Fibroblast of lung (primary cell): ENCODE measurements around the gene GPR137C.

Experiments
- CTCF ChIP-seq, 2 donors: IDR thresholded peaks in 1 of 2; conservative IDR thresholded peaks in 1 of 2; 1 replicate in 1 of 2; 2 replicates in 1 of 2; pipeline ENCODE4 v1.5.1; 2011 to 2012; ENCODE audit warnings: low read length in 2 of 2, control low read depth in 1 of 2, inconsistent platforms in 1 of 2, low read depth in 1 of 2, mild to moderate bottlenecking in 1 of 2
- EZH2 ChIP-seq: IDR thresholded peaks from 2 replicates; pipeline ENCODE4 v1.5.1; 2012; ENCODE audit warnings: low read length, control low read depth, mild to moderate bottlenecking; ENCODE audit errors: missing control alignments

- TF ChIP-seq CTCF (conservative IDR thresholded peaks at IDR 0.05 in 1 of 2, IDR thresholded peaks at IDR 0.05 in 1 of 2; ENCODE audit: low read depth in 1 of 2, low read length in 2 of 2) (no peak), EZH2 (no peak)
Observed at GRCh38 chr14:52514046-52514811, 38.4 kb upstream of the GPR137C start.
